GM19099 (cell line): ENCODE data around the gene ACSL6.

ENCODE experiments used
- POLR2A ChIP-seq: IDR thresholded peaks from 3 replicates; pipeline ENCODE4 v1.6.1; 2011; ENCODE audit warnings: low read depth; ENCODE audit not compliant: insufficient read length; ENCODE audit errors: extremely low read depth

Gene ACSL6

DNA sequence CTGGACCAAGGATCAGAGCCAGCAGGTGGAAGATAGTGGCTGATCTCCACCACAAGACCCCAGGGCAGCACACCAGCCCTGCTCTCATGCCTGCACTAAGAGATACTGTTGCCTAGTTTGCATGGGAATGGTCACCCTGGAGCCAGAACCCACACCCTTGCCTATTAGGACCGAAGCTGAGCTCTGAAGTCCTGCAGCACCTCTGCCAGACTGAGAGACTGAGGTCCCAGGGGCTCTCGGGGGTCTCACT, 11.3 kb downstream of the ACSL6 start:
- no peak for TF ChIP-seq POLR2A

DNA sequence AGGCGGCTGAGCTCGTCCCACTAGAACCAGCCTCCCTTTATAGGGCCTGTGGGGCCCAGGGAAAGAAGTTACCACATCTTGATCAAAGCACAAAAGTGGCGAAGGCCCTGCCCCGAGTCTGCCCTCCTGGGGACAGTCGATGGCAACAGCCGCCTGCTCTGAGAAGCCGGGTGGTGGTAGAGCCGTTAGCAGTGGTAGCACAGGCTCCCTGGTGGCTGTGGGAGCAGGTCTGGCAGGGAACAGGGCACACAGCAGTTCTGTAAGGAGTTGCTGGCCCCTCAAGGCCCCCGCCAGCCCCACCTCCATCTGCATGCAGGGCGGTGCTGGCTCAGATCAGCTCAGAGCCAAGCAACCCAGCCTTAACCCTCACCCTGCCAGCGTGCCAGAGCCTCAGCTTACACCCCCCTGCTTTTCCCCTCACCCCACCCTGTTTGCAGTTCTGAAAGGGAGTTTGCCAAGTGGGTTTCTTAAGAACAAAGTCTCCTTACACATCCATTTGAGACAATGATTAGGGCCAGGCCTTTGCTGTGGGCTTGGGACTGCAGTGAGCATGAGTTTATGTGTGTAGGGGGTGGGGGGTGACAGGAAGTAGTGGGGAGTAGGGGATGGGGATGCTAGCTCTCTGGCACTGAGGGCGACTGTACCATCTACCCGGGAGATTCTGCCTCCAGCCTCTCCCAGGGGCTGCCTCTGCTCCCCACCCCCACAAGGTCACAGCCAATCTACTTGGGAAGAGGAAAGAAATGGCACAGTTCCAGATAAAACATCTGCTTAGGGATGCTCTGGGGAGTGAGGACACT, 11.8 kb downstream of the ACSL6 start:
- no peak for TF ChIP-seq POLR2A

DNA sequence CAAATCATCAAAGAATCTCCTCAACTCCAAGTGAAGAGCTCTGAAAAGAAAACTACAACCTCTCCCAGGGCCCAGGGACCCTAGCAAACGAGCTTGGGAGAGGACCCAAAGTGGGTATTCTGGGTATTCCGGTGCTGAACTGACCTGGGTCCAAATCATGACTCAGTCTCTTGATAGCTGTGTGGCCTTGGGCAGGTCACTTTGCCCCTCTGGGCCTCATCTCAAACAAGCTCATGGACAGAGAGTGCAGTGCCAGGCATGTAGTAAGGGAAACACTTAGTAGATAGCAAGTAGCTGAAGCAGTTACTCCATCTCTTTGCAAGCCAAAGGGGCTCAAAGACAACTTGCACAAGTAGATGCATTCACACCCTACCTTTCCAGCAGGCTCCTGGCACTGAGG, 12.4 kb downstream of the ACSL6 start:
- TF ChIP-seq POLR2A: no peak

DNA sequence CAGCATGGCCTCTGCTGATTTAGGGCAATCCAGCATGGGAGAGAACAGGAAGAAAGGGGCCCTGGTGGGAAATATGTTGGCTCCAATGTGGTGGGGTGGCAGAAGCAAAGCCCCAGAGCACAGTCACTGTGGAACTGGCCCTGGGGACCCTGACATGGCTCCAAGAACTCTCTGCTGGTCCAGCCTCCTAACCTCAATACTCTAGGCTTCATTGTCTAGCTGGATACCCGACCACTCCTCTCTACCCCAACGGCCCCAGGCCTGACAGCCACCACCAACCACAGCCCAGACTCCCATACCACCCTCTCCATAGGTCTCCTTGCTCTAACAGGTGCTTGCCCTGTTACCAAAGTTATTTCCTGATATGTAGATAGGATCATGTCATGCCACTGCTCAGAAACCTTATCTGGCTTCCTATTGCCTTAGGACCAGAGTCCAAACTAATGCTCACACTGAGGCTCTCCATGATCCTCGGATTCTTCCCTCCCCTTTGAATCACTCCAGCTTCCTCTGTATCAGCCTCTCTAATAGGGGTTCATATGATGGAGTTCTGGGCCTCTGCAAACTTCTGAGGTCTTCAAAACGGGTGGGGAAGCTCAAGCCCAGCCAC, 12.9 kb downstream of the ACSL6 start:
- TF ChIP-seq POLR2A: no peak

DNA sequence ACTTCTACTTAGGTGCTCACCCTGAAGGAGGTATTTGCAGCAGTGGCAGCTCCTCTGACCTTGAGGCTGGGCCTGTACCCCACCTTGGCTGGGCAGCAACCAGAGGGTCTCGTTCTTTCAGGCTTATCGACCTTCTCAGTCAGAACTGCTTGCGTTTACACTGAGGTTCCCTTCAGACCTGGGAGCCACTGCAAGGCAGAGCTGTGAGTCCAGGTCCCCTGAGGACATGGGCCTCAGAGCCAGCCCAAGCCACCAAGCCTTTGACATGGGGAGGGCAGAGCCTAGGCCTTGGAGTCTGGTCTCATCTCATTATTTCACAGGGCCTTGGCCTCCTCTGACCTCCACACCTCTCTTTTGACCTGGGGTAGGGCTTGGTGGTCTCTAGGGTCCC, 13.7 kb downstream of the ACSL6 start:
- TF ChIP-seq POLR2A: no peak

DNA sequence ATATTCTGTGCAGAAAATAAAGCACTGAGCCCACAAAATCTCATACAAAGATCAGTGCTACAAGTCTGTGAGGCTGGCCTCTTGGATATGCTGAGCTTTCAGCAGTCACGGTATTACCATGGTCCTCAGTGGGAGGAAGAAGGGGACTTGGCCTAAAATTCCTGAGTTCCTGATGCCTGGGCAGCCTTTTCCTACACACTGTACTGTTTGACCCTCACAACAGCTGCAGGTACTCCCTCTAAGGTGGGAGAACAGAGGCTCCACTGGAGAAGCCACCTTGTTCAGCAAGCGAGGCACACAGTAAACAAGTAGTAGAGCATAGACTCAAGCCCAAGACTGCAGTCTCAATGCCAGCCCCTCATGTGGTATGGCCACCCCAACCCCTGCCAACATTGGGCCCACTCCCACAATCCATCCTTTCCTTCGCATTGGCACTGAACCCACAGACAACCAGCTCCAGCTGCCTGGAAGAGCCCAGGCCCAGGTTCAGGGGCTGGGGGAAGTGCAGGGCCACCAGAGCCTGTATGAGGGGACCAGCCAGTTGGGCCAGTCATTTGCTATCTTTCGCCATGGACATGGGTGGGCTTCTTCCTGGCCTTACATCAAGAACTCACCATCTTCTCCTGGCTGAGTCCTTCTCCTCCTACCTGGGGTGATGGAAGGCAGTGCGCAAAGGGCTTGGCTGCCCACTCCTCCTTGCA, 14.3 kb downstream of the ACSL6 start:
- no peak for TF ChIP-seq POLR2A

DNA sequence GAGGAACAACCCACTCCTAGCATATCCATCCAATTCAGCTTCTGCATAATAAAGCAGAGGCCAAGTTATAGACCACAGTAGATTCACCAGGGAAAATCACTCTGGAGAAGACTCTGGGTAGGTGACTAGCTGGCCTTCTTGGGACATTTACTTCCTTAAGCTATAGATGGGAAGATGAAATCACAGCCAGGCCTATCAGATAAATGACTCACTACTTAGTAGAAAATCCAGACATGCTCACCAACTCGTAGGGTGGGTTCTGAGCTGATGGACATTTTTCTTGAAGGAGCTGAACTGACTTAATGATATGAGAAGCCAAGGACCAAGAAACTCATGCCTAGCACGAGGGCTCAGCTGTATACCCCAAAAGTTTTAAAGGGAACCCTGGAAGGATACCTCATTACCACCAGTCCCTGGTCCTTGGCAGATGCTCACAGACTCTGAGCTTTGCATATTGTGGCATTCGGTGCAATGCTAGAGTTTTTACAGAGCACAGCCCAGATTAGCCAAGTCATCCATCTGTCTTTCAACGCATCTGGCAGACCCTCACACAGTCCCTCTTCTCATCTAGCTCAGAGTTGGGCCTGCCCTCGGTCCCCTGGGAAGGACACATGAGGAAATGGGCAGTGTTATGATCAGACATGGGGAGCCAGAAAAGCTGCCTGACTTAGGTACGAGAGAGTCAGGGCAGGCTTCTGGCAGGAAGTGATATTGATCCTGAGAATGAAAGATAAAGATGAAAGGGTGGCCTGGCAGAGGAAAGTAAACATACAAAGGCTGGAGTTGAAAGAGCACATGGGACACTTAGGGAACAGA, 15.0 kb downstream of the ACSL6 start:
- TF ChIP-seq POLR2A: no peak

DNA sequence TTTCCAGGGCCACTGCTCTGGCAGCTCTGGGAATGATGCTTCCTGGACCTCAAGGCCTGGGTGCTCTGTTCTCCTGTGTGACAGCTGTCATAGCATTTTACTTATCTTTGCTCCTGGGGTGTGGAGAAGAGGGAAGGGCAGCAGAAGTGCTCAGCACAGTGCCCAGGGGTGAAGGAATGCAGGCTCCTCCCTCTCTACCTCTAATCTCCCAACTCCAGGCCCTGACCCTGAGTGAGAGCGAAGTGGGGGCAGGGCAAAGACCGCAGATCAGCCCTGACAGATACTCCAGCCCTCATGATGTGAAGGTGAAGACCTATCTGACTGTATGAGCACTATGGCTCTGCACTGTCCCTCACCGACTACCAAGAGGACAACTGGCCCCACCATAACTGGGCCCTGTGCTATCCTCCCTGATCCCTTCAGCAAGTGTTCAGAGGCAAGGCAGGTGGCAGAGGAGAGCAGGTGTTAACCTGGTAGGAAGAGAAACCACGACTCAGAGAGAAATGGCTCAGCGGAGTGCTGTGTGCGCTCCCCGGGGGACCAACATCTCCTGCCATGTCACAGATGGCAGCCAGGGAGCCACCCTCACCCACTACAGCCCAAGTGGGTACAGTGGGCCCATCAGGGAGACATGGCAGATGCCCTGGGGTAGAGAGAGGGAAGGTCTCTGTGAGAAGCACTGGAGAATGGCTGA, 16.8 kb downstream of the ACSL6 start:
- TF ChIP-seq POLR2A: no peak

DNA sequence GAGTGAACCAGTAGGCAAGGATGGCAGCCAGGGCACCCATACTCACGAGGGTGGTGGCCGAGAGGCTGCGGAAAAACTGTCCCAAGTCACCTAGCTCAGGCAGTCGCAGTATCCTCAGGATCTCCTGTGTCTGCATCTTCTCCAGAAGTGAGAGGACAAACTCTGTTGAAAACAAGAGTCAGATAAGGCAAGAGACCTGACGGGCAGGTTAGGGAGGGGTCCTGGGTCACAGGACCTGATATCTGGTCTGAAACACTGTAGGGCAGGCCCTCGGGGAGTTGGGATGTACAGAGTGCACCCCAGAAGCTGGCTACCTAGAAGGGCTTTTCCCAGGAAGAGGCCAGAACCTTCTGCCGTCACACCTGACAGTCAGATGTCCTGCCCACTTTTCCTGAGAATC, 17.4 kb downstream of the ACSL6 start:
- no peak for TF ChIP-seq POLR2A

DNA sequence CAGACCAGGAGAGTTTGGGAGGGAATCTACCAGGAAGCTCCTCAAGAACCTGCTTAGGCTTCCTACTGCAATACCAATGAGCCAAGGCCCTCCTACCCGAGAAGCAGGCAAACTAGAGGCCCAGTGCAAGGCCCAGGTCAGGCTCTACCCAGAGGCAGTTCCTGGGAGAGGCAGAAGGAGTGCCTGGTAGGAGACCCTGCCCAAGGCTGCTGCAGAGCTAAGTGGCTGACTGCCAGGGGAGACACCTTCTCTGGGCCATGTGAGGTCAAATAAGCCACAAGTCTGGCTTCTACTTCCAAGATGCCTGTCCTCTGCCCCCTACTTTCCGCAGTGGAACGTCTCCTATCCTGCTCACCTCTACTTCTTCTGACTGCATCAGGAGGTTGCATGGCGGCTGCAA, 17.8 kb downstream of the ACSL6 start:
- TF ChIP-seq POLR2A: no peak

DNA sequence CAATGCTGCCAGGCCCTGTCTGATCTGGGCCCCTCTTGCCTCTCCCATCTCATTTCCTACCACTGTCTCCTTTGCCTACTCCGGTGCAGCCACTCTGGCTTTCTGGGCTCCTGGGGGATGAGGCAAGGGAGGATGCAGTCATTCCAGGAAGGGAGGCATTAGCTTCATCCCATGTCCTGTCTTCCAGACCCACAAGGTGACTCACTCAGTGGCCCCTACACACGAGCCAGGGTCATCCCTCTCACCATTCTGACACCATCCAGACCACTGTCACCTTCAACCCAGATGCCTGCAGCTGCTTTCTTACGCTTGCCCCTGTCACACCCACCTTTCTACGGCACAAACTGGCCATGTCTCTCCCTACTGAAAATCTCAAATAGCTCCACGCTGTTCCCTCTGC, 19.1 kb downstream of the ACSL6 start:
- TF ChIP-seq POLR2A: no peak

DNA sequence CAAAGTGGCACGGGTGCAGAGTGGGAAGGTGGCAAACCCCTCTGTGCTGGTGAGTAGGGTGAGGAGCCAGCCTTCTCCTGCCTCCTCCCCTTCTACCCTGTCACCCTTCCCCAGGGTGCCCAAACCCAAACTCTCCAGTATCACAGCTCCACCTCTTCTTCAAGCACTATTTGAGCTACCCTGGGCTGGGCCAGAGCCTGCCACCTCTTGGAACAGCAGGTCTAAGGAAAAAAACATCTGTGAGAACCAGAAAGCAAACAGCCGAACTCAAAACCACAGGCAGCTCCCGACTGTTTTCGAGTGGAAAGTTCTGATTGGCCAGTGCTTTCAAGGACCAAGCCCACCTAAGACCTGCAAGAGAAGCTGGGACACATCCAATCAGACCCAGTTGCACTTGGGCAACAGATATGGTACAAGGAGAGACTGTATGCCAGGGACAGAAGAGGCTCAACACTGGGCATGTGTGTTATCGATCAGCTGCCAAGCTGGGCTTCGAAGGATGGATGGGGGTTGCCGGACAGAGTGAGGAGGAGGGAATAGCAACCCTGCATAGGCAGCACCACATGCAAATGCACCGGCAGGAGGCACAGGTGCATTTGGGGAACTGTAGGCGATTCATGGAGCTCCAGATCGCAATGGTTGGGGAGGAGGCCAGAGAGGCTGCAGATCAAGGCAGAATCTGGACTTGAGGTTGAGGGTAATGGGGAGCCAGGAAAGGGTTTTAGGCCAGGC, 19.7 kb downstream of the ACSL6 start:
- no peak for TF ChIP-seq POLR2A

DNA sequence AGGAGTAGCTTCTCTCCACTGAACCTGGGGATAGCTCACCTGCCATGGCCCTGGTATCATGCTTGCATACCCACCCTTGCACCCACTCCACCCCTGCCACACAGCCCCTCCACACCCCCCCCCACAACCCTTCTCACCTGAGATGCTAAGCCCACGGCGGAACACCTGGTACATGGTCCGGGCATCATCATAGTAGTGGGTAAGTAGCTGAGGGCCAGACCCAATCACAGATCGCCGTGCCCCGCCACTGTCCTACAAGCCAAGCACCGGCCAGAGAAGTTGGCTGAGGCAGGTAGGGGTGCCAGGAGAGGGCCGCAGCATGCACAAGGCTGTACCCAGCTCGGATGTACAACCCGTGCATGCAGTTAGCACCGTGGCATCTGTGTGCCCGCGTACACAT, 20.7 kb downstream of the ACSL6 start:
- no peak for TF ChIP-seq POLR2A

DNA sequence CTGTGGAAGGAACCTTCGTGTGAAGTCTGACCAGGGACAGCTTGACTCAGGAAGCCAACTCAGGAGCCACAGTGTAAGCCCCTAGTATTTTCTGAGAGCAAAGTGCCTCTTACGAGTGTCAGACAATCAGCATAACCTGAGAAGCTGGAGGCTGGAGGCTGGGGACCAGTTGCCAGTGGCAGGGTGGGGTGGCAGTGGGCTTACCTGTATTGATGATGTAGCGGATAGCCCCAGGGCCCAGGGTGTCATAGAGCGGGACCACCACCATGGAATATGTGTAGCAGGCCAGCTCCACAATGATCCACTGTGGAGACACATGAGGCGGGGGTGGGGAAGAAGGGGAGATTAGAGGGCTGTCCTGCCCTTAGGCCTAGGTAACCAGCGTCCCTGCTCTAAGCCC, 22.9 kb downstream of the ACSL6 start:
- no peak for TF ChIP-seq POLR2A
